HAP-1 (cell line): ENCODE data around the gene MAP3K5.
"Not testable (repeated sequence)": the region's sequence is repeated elsewhere in the genome, so short reads cannot be mapped to it uniquely, and the experiment has no call there.

Experiments used
- DNase-seq, 2 experiments: peaks; one replicate each; pipeline ENCODE4 v3.0.0-alpha.2; 2016 to 2020; ENCODE audit warnings: low spot score in 2 of 2
- H3K27me3 ChIP-seq: fragments of 250-450 bp; sonication (Bioruptor Pico); 2 replicates; pipeline ENCODE4 v1.5.1; 2020; ENCODE audit warnings: low read depth, mild to moderate bottlenecking, moderate library complexity
- H3K36me3 ChIP-seq: fragments of 250-450 bp; sonication (Bioruptor Pico); replicated peaks from 2 replicates; pipeline ENCODE4 v1.5.1; 2020; ENCODE audit warnings: mild to moderate bottlenecking
- H3K4me1 ChIP-seq: fragments of 250-450 bp; sonication (Bioruptor Pico); 2 replicates; pipeline ENCODE4 v1.5.1; 2020; ENCODE audit warnings: mild to moderate bottlenecking
- H3K4me3 ChIP-seq: fragments of 250-450 bp; sonication (Bioruptor Pico); 2 replicates; pipeline ENCODE4 v1.5.1; 2020; ENCODE audit warnings: mild to moderate bottlenecking, moderate library complexity
- H3K9me3 ChIP-seq: fragments of 250-450 bp; sonication (Bioruptor Pico); 2 replicates; pipeline ENCODE4 v1.5.1; 2020; ENCODE audit warnings: mild to moderate bottlenecking, moderate library complexity
- in situ Hi-C: fragments of 300-500 bp; cut with MboI; formaldehyde crosslinking; loops from 3 replicates; pipeline ENCODE4 v1.14.3; 2020; ENCODE audit warnings: low sequenced_read_pairs, inconsistent platforms, mixed read lengths

Gene MAP3K5

GRCh38 chr6:136593748-136594490 is 198.4 kb downstream of the MAP3K5 start:
- no peaks in the 10 kb centered on the region for H3K4me1 ChIP-seq
- DNase-seq: no peak
- H3K27me3 ChIP-seq: no peaks in the 10 kb centered on the region
- H3K36me3 ChIP-seq: peaks cover 22% of the 10 kb centered on the region
- no peaks in the 10 kb centered on the region for H3K9me3 ChIP-seq
- H3K4me3 ChIP-seq: no peak overlapping the region
- in situ Hi-C loops: no loop called here

- Histone ChIP-seq H3K4me3 (no peak overlapping the region), H3K36me3 (peaks cover 23% of the 10 kb centered on the region), H3K4me1 (no peaks in the 10 kb centered on the region), H3K27me3 (no peaks in the 10 kb centered on the region), H3K9me3 (no peaks in the 10 kb centered on the region)
- in situ Hi-C loops: no loop called here
- no peak for DNase-seq
Observed at GRCh38 chr6:136592930-136593673, 199.2 kb downstream of the MAP3K5 start.

- no peaks in the 10 kb centered on the region for H3K4me1 ChIP-seq
- peaks cover 23% of the 10 kb centered on the region for H3K36me3 ChIP-seq
- no peak overlapping the region for H3K4me3 ChIP-seq
- H3K27me3 ChIP-seq: no peaks in the 10 kb centered on the region
- in situ Hi-C loops: no loop called here
- DNase-seq: no peak
- no peaks in the 10 kb centered on the region for H3K9me3 ChIP-seq
Observed at GRCh38 chr6:136591617-136592016, 200.7 kb downstream of the MAP3K5 start.

- DNase-seq, in situ Hi-C loops: not testable (repeated sequence)
Observed at GRCh38 chr6:136590846-136591245, 201.4 kb downstream of the MAP3K5 start.

GRCh38 chr6:136587527-136587926 is 204.8 kb downstream of the MAP3K5 start:
- Histone ChIP-seq H3K27me3 (no peaks in the 10 kb centered on the region), H3K4me1 (no peaks in the 10 kb centered on the region), H3K9me3 (no peaks in the 10 kb centered on the region), H3K4me3 (no peak overlapping the region), H3K36me3 (peaks cover 24% of the 10 kb centered on the region)
- in situ Hi-C loops: no loop called here
- DNase-seq: no peak

More at GRCh38 chr6:136590846-136591245, 201.4 kb downstream of the MAP3K5 start:
- peaks cover 23% of the 10 kb centered on the region for H3K36me3 ChIP-seq
- not testable (repeated sequence) for H3K27me3 ChIP-seq, H3K4me1 ChIP-seq, H3K9me3 ChIP-seq, H3K4me3 ChIP-seq

GRCh38 chr6:136586295-136586694 is 206.0 kb downstream of the MAP3K5 start:
- in situ Hi-C loops: no loop called here
- peaks cover 23% of the 10 kb centered on the region for H3K36me3 ChIP-seq

GRCh38 chr6:136585523-136585922 is 206.8 kb downstream of the MAP3K5 start:
- H3K4me1 ChIP-seq, H3K9me3 ChIP-seq, in situ Hi-C loops, H3K27me3 ChIP-seq, DNase-seq, H3K4me3 ChIP-seq: not testable (repeated sequence)
- peaks cover 19% of the 10 kb centered on the region for H3K36me3 ChIP-seq

More at GRCh38 chr6:136586295-136586694, 206.0 kb downstream of the MAP3K5 start:
- Histone ChIP-seq H3K27me3 (no peaks in the 10 kb centered on the region), H3K9me3 (no peaks in the 10 kb centered on the region), H3K4me3 (no peak overlapping the region), H3K4me1 (no peaks in the 10 kb centered on the region)
- no peak for DNase-seq

GRCh38 chr6:136584290-136584689 is 208.0 kb downstream of the MAP3K5 start:
- H3K9me3 ChIP-seq, in situ Hi-C loops, H3K27me3 ChIP-seq, H3K4me1 ChIP-seq, DNase-seq, H3K4me3 ChIP-seq: not testable (repeated sequence)
- peaks cover 21% of the 10 kb centered on the region for H3K36me3 ChIP-seq

- H3K4me1 ChIP-seq: no peaks in the 10 kb centered on the region
- in situ Hi-C loops: no loop called here
- DNase-seq: peak in 1 of 2 experiments; percentile 43
Observed at GRCh38 chr6:136582711-136583471, 209.4 kb downstream of the MAP3K5 start.

GRCh38 chr6:136579800-136580199 is 212.5 kb downstream of the MAP3K5 start:
- H3K4me3 ChIP-seq: no peak overlapping the region
- DNase-seq: no peak
- in situ Hi-C loops: no loop called here
- H3K9me3 ChIP-seq: no peaks in the 10 kb centered on the region
- no peaks in the 10 kb centered on the region for H3K4me1 ChIP-seq
- no peaks in the 10 kb centered on the region for H3K27me3 ChIP-seq
- H3K36me3 ChIP-seq: peaks cover 18% of the 10 kb centered on the region

More at GRCh38 chr6:136582711-136583471, 209.4 kb downstream of the MAP3K5 start:
- H3K4me3 ChIP-seq: no peak overlapping the region
- H3K9me3 ChIP-seq: no peaks in the 10 kb centered on the region
- H3K27me3 ChIP-seq: no peaks in the 10 kb centered on the region
- peaks cover 18% of the 10 kb centered on the region for H3K36me3 ChIP-seq

- H3K27me3 ChIP-seq: no peaks in the 10 kb centered on the region
Observed at GRCh38 chr6:136576821-136577220, 215.5 kb downstream of the MAP3K5 start.

GRCh38 chr6:136571496-136571895 is 220.8 kb downstream of the MAP3K5 start:
- H3K4me1 ChIP-seq: no peaks in the 10 kb centered on the region
- in situ Hi-C loops: no loop called here
- H3K36me3 ChIP-seq: no peaks in the 10 kb centered on the region
- H3K4me3 ChIP-seq: no peak overlapping the region
- peaks cover 5% of the 10 kb centered on the region; the same call in 1 of the 2 replicates for H3K9me3 ChIP-seq
- no peaks in the 10 kb centered on the region for H3K27me3 ChIP-seq
- no peak for DNase-seq

More at GRCh38 chr6:136576821-136577220, 215.5 kb downstream of the MAP3K5 start:
- H3K4me1 ChIP-seq: no peaks in the 10 kb centered on the region
- H3K36me3 ChIP-seq: peaks cover 8% of the 10 kb centered on the region; the same call in 1 of the 2 replicates
- no peak overlapping the region for H3K4me3 ChIP-seq
- H3K9me3 ChIP-seq: no peaks in the 10 kb centered on the region
- in situ Hi-C loops: no loop called here
- DNase-seq: no peak

- DNase-seq: no peak
- H3K27me3 ChIP-seq: no peaks in the 10 kb centered on the region
- no peak overlapping the region for H3K4me3 ChIP-seq
- no peaks in the 10 kb centered on the region for H3K36me3 ChIP-seq
- peaks cover 5% of the 10 kb centered on the region; the same call in 1 of the 2 replicates for H3K9me3 ChIP-seq
- no peaks in the 10 kb centered on the region for H3K4me1 ChIP-seq
- in situ Hi-C loops: no loop called here
Observed at GRCh38 chr6:136571065-136571464, 221.2 kb downstream of the MAP3K5 start.
